AG20443 (cell line): ENCODE results near the gene ADAMTS12.
A peak's percentile ranks its signal among the peaks of the same experiment; 100 is the strongest.

Experiments
- DNase-seq: peaks from one replicate; pipeline ENCODE4 v3.0.0; 2012; ENCODE audit warnings: low spot score, mixed read lengths

The ADAMTS12 gene

DNA sequence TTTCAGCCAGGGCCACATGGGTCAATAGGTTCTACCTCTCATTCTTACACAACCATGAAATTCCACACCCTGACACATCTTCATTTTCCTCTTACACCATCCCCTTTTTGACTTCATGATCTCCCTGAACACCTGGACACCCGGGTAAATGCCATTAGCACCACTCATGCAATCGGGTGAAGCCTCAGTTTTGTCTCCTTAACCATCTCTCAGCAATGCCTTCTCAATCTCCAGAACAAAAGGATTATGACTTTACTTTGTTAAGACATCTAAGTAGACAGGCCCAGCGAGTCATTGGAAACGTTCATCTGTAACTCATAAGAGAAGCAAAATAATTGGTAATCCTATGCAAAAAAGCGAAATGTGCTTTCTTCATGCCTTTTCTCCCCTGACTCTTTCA lies 49.9 kb downstream of the ADAMTS12 start:
- no peak for DNase-seq

DNA sequence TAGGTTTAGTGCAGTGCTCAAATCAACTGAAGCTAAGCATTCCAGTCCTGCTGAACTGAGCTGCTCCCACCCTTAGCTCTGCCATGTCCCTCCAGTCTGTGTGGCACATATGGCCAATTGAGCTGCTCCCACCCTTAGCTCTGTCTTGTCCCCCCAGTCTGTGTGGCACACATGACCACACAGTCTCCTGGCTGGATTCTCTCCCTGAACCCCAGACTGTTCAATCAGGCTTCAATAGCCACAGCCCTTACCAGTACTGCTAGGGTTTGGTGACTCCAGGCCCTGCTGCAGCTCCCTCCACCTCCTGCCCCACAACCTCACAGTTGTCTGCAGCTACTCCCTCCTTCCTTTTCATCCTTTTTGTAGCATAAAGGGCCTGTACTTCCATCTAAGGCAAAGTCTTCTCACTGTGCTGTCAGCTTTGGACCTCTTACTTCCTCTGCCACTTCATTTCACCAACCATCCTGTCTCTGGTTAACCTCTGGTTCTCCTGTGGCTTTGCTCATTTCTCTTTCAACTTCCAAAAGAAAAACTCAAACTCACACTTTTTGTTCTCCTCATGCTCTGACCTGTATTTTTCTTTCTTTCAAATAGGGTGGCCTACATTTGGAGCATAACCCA lies 50.8 kb downstream of the ADAMTS12 start:
- DNase-seq, result no peak

DNA sequence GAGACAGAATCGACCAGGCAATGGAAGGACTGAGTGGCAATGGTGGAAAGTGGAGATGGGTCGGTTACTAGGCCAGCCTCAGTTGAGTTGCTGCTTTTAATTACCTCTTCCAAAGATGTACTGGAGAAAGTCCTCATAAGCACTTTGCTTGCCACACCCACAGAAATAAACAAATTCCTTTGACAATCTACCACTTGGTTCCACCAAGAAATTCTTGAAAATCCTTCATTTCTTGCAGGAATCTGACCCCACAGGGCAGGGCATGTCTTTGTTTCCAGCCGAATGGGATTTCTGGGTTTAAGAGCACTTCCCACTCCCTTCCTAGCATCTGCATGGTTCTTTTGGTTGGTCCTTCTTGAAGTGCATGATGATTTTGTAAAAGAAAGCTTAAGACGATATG lies 54.5 kb downstream of the ADAMTS12 start:
- peak; percentile 25 for DNase-seq

DNA sequence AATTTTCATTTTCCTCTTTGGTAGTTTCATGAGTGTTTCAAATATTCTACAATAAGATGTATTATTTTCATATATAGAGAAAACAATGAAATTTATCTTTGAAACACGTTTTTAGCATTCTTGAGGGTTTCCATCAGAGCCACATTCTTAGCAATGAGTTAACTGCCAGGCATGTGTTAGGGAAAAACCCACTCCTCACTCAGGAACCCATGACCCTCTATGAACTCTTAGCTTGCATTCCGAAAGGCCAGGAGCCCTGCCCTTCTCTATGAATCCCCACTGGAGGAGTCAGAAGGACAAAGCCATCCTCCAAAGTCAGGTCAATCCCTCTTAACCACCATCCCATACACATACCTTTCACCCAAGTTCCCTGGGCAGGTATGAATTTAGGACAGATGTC lies 57.5 kb downstream of the ADAMTS12 start:
- DNase-seq, result no peak

DNA sequence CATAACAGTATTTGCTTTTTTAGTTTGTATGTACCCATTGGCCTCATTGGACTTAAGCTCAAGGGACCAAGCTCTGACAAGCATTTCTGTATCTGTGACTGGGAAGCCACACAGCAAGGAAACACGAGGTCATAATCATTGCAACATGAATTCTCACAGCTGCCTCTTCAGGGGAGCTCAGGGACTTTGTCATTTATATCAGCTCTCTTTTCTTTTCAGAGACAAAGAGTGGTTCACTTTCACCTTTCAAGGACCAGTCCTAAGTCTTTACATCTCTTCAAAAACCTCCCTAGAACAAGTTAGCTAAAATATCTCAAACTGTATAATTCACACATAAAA lies 58.6 kb downstream of the ADAMTS12 start:
- no peak for DNase-seq

DNA sequence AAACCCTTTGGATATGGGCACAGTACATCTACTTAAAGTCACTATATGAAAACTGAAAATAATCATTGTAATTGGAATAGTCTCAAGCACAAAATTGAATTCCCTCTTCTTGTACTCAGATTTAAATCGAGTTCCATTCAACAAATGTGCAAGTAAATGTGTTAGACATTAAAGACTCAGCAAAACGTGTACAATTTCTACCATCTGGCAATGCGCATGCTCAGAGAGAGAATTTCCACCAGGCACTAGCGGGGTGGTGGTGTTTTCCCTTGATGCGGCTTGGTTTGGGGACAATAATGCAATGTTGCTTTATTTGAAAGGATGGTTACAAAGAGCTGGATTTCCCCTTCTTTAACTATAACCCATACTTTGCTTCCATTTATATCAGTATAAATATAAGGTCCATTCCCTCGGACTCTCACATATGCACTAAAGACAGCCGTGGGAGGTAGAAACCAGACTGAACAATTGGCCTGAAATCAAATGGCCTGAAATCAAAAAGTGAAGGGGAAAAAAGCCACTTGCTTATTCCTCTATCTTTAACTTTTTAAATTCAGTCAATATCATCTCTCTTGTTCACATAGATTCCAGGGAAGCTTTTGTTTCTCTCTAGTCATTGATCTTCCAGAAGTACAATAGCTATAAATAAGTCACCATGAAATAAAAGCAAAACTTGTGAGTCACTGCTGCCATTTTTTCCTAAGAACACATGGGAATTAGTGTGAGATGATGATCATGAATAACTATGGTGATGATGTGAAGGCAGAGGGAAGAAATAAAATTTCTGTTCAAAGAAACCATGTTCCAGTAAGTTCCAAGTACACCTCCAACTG lies 59.2 kb downstream of the ADAMTS12 start:
- DNase-seq, result no peak

DNA sequence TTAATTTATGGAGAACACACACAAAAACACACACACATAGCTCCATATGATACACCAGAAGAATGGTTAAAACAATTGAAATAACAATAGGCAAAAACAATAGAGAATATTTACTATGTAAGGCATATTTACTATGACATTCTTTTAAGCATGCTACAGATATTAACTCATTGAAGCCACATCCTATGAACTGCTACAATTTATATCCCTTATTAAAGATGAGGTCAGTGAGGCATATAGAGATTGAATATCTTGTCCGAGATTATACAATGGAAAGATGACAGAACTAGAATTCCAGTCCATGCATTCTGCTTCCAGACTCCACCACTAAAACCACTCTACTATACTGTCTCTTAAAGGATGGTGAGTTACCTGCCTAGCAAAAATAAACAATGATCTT lies 60.7 kb downstream of the ADAMTS12 start:
- DNase-seq, result no peak

DNA sequence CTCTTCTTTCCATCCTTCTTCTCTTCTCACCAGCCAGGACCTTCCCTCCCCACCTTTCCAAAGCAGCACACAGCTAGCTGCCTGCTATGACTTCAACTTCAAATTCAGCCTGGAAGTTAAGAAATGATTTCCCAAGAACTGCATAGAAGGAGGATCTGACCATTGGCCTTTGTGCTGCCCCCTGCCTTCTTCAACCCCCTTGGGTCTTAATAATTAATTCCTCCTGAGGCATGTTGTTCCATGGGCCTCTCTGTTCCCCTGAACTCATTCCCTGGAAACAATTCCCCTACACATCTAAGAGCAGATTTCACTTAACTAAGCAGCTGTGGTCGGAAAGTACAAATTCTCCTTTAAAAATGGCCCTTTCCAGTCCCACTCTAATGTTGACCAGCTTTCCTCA lies 62.4 kb downstream of the ADAMTS12 start:
- no peak for DNase-seq

DNA sequence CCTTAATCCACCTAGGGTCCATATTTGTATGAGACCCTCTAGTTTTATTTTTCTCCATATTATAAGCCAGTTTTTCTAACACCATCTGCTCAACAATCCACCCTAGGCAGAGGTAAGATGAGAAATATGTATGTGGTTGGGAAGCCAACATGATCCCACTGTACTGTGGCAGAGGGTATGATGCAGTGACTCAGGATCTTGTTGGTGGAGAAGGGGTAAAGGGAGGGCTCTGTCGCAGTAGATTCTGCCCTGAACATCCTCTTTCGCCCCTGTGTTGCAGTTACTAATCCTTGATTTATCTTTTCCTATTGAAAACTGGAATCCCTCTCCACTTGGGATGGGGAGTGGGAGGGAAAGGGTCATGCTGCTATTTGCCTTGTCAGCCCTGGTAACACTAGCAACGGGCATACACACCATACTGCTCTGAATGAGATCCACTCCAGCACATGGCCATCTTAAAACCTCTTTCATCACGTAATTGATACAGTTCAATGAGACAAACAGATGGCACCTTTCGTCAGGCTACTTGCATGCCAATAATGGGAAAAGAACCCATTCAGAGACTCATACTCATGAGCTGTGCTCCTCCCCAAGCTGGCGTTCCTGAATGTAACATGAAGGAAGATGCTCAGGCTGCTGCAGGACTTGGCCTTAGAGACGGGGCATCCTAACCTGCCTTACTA lies 63.0 kb downstream of the ADAMTS12 start:
- no peak for DNase-seq

DNA sequence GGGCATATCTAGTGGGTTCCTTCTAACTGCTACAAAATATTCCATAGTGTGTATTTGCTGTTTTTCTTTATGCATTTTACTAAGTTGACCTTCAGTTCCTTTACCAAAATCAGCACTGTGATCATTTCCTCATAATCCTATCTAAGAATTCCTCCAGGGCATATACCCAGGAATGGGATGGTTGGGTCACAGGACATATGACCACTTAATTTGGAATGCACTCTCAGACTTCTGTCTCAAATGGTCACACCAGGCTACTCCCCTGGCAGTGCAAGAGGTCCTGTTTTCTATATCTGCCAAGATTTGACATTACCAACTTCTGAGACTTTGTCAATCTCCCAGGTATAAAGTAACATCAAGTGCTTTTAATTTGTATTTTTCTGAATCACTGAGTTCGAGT lies 63.9 kb downstream of the ADAMTS12 start:
- DNase-seq, result no peak

DNA sequence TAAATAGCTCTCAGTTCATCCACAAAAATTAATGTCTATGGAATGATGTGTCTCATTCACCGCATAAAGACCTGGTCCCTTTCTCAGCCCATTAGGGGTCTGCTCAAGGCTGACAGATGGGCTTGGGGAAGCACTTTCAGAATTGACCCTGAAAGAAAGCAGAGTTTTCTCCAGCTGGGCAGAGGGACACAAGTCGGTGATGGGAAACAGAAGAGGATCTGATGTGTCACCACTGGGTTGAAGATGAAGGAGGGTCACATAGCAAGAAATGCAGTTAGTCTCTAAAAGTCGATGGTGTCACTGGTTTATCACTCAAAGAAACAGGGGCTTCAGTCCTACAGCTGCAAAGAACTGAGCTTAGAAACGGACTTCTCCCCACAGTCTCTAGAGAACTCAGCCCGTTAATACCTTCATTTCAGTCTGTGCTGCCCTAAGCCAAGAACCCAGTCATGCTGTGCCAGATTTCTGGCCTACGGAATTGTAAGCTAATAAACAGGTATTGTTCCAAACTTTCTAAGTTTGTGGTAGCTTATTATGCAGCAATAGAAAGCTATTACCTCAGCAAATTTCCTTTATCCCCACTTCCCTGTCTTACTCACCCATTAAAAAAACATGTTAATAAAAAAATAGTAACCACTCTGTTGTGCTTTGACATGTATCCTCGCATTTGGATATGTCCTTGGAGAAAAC lies 64.6 kb downstream of the ADAMTS12 start:
- DNase-seq, result no peak

DNA sequence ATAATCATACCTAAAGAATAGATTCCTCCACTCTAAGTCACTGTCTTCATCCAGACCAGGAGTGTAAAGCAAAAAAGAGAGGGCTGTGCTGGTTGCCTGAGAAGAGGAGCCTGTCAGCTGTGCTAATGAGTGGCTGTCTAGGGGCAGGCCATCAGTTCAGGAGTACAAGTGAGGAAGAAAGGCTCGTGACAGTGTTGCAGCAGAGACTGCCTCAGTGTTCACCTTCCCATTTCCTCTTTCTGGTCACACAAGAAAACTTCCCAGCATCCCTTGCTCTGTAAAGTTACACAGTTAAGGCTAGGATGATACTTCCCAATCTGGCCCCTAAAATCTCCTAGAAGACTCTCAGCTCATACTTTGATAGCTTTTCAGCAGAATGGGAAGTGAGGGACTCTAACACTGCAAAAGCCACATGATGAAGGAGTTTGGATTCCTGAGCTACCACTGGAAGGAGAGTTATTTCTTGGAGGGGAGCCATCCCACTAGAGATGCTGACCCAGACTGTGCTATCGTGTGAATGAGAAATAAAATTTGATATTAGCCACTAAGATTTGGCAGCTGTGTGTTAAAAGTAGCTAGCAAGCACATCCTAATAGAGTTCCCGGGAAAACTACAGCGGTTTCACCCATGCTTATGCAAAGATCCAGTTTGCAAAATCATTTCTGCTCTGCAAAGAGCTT lies 67.1 kb downstream of the ADAMTS12 start:
- DNase-seq, result peak; percentile 68

DNA sequence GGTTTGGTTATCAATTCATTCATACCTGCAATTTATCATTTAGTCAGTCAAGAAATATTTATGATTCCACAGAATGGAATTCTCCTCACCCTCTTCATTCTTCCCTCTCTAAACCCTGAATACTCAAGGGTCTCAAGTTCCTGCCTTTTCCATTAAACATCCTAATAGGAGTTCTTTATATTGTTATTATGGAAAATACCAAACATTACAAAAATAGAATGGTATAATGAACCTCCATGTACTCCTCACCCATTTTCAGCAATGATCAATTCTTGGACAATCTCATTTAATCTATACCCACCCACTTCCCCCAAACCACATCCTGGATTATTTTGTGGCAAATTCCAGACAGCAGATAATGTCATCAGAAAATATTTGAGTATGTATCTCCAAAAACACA lies 74.5 kb downstream of the ADAMTS12 start:
- DNase-seq, result no peak

DNA sequence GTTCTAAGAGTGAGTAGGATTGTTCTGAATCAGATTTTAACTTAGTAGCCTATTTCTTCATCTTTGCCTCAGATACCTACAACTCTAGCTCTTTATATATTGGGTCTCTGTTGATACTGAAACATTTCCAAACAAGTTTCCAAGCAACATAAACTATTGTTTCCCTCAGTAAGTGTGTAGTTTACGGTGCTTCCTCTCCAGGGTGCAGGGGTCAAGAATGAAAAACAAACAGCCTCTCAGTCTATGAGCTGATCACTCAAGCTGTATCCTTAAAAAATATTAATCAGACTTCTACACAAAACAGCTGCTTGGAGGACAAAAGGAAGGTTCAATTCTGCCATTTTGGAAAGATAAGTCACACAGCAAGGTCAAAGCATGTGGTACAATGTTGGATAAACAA lies 75.0 kb downstream of the ADAMTS12 start:
- DNase-seq, result no peak

DNA sequence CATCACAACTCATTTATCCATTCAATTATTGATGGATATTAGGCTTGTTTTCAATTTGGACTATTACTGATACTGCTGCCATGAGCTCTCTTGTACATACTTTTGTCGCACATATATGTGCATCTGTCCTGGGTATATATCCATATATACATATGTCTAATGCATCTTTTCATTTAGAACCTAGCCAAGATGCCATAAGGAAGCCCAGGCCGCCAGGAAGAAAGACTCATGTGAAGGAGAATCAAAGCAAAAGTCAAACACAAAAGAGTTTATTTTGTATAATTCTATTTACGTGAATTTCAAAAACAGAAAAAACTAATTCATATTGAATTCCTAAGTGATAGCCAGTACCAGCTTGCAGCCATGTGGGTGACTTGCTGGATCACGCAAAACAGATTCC lies 79.0 kb downstream of the ADAMTS12 start:
- DNase-seq, result no peak

DNA sequence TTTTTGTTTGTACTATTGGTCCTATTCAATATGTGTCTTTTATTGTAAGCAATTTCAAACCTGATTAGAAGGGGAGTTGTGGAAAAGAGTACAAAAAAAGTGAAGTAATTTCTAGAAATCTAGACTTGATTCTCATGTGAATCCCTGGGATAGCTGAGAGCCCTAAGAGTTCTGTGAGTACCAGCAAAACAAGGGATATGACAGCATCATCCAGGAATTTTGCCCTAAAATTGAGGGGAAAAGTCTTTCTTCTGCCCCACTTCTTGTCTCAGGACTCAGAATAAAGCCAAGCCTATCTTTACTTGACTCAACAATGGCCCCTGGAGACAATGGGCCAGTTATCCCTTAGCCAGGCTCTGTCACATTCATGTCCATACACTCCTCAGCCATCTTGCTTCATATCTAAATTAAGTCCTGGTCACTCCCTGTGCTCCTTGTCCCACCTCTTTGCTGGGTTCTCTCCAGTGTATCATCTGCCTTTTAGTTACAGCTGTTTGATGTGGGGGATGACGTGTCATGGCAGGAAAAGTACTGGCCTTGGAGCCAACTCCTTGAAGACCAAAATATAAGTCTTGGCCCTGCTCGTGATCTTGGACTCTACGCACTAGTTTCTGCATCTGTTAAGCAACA lies 81.2 kb downstream of the ADAMTS12 start:
- no peak for DNase-seq

DNA sequence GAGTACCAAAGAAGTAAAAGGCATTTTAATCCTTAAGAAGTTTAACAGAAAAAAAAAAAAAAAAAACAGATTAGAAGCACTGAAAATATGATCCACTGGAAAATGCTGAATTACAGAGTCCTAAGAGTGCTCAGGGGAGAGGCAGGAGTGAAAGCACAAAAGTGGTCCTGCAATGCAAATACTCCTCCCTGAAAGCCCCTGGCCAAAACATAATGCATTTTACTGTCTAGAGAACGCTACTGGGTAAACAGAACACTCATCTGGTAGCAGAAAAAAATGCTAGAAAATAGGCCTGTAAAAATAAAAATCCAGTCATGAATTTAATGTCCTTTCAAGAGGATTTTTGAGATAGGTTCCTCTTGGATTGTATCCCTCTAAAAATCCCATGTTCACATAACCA lies 81.9 kb downstream of the ADAMTS12 start:
- no peak for DNase-seq

DNA sequence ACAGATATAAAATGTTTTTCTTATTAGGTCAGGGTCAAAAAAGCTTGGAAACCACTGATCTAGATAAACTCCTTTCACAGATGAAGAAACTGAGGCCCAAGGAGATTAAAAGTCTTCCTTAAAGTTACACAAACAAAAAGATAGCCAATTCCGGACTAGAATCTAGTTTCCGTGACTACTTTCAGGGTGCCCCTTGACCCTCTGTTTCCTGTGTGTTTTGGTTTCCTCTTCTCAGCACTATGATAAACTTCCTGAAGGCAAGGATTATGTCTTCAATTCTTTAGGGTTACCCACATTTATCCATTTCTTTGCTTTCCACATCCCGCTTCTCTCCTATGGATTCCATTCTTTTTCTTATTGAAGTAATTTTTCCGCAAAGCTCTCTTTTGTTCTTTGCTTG lies 83.1 kb downstream of the ADAMTS12 start:
- no peak for DNase-seq

DNA sequence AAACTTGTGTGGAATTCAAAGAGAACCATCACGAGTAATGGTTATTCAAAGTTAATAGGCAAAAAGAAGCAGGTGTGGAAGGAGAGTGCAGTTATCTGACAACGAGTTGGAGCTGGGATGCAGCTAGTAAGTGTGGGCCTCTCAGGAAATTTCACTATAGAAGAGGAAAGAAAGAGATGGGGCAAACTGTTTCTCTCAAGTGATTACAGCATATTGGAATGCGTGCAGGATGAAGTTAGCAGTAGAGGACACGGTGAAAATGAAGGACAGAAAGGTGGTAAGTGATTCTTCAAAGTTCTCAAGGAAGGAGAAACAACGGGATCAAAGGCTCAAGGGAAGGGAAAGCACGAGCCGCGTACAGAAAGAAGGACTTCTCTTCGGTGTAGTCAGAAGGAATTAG lies 84.0 kb downstream of the ADAMTS12 start:
- no peak for DNase-seq

DNA sequence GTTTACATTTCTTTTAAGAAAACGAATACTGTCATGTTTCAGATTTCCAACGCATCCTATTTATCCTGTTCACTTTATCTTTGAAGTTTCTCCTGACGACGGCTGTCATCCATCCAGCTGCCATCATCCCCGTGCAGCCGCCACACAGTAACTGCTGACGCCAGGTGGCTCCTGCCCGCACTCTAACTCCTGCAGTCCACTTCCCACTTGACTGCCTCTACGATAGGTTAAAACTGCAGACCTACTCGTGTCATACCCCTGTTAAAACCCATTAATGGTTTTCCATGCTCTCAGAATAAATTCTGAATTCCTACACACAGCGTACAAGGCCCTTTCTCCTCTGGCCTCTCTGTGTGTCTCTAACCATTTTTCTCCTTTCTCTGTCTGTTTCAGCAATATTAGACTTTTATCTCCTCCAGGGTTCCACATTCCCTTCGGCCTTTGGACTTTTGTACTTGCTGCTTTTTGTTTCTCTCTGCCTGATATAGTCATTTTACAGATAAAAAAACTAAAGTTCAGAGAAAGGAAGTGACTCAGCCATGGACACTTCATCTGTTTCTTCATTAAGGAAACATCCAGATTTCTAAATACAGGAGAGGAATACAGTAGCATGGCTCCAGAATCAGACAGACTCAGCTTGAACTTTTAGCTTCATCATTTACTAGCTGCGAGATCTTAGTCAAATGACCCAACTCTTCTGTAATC lies 84.9 kb downstream of the ADAMTS12 start:
- DNase-seq, result peak; percentile 62

DNA sequence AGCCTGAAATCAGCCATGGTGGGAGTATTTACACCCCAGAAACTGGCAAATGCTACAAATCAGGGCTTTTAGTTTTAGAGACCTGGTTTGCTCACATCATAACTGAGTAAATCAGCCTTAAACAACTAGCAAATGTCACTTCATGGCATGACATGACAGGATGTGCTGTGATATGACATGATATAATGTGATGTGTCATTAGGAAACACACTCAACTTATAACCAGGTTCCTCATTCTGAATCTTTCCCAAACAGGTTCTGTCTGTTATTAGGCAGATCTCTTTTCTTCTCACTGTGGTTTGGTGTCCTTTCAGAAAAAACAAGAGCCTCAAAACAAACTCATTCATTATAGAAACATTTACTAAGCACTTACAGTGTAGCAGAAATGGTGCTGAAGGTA lies 90.5 kb downstream of the ADAMTS12 start:
- DNase-seq, result no peak
